HCT116 (cell line): ENCODE results near the gene FLCN. TPM values are rescaled to one million over a fixed set of nuclear protein-coding genes. Genes with fewer than 3 reads are reported as not detected.

Experiments used
- ATAC-seq: fragments of 200-7000 bp; cut with Tn5 transposase; 2 replicates; pipeline ENCODE4 v1.9.1; 2020; ENCODE audit warnings: mild to moderate bottlenecking, moderate library complexity
- BruUV-seq: library from RNA; stranded (reverse); fragments of 400-500 nt; replicated peaks from 2 replicates; lab custom pipeline; 2021; lab: Mats Ljungman, UMichigan
- CTCF ChIA-PET: fragments of 300-600 bp; sonication (Branson Sonifier 250); formaldehyde crosslinking; loops from one replicate; lab custom pipeline; 2021; ENCODE audit warnings: antibody characterized with exemption; lab: Charles Lee
- POLR2A ChIA-PET: fragments of 300-600, 350-600 bp; sonication (Branson Sonifier 250); formaldehyde crosslinking; loops from one replicate; lab custom pipeline; 2021; ENCODE audit warnings: antibody characterized with exemption; lab: Charles Lee
- RAD21 ChIA-PET, 2 experiments: fragments of 300-600 bp; sonication (Branson Sonifier 250); formaldehyde crosslinking; loops; one replicate each; lab custom pipeline; 2023; ENCODE audit warnings: low total read pairs in 2 of 2; ENCODE audit not compliant: uncharacterized antibody in 2 of 2, unreplicated experiment in 2 of 2, low non-redundant PET in 1 of 2; lab: Charles Lee
- DNase-seq: peaks from one replicate; pipeline ENCODE4 v3.0.0-alpha.2; 2010; ENCODE audit warnings: low read depth, low spot score
- H2AFZ ChIP-seq: fragments of 200-600 bp; shearing (Covaris generic), sonication (generic); 2 replicates; pipeline ENCODE4 v1.6.1; 2017; ENCODE audit warnings: low read depth, mixed run types, mixed read lengths, antibody characterized with exemption, low read length; ENCODE audit not compliant: poor library complexity, severe bottlenecking
- H3K27ac ChIP-seq: 2 replicates; pipeline ENCODE4 v1.5.1; 2012; ENCODE audit warnings: low read depth, low read length
- H3K27me3 ChIP-seq: fragments of 200-600 bp; sonication (generic); 2 replicates; pipeline ENCODE4 v1.6.1; 2016; ENCODE audit warnings: mixed run types, low read length, mixed read lengths; ENCODE audit not compliant: insufficient read depth
- H3K36me3 ChIP-seq, 2 experiments: fragments of 200-500 bp in 1 of 2; fragments of 200-600 bp in 1 of 2; sonication (Bioruptor generic) in 1 of 2; sonication (generic) in 1 of 2; 2 replicates each; pipeline versions ENCODE4 v1.5.1 to v1.6.1; 2014 to 2016; ENCODE audit warnings: low read length in 2 of 2, inconsistent platforms in 1 of 2, mixed read lengths in 1 of 2, mixed run types in 1 of 2; ENCODE audit not compliant: insufficient read depth in 2 of 2, control insufficient read depth in 1 of 2
- H3K4me1 ChIP-seq, 2 experiments: fragments of 200-600 bp in 1 of 2; sonication (generic) in 1 of 2; 2 replicates each; pipeline versions ENCODE4 v1.5.1 to v1.6.1; 2012 to 2017; ENCODE audit warnings: low read length in 2 of 2, inconsistent platforms in 1 of 2, mild to moderate bottlenecking in 1 of 2, mixed read lengths in 1 of 2, mixed run types in 1 of 2, moderate library complexity in 1 of 2; ENCODE audit not compliant: insufficient read depth in 2 of 2, control insufficient read depth in 1 of 2
- H3K4me2 ChIP-seq: fragments of 200-600 bp; sonication (generic); 2 replicates; pipeline ENCODE4 v1.6.1; 2017; ENCODE audit warnings: mixed run types, low read length, mixed read lengths
- H3K4me3 ChIP-seq, 2 experiments: fragments of 200-600 bp in 1 of 2; sonication (generic) in 1 of 2; replicated peaks in 1 of 2; 2 replicates each; pipeline ENCODE4 v1.5.1; 2011 to 2016; ENCODE audit warnings: low read length in 2 of 2, control low read depth in 1 of 2, low read depth in 1 of 2, mild to moderate bottlenecking in 1 of 2, mixed read lengths in 1 of 2, mixed run types in 1 of 2
- H3K79me2 ChIP-seq: fragments of 200-600 bp; sonication (generic); 2 replicates; pipeline ENCODE4 v1.6.1; 2017; ENCODE audit warnings: mild to moderate bottlenecking, mixed run types, low read length, moderate library complexity, mixed read lengths; ENCODE audit not compliant: insufficient read depth
- H3K9ac ChIP-seq: fragments of 200-600 bp; sonication (generic); 2 replicates; pipeline ENCODE4 v1.6.1; 2016; ENCODE audit warnings: low read length, mixed read lengths
- H3K9me2 ChIP-seq: fragments of 200-600 bp; sonication (generic), shearing (Covaris generic); 2 replicates; pipeline ENCODE4 v1.6.1; 2017; ENCODE audit warnings: mixed run types, mild to moderate bottlenecking, moderate library complexity; ENCODE audit not compliant: insufficient read depth
- H3K9me3 ChIP-seq, 2 experiments: fragments of 200-500 bp in 1 of 2; fragments of 200-600 bp in 1 of 2; sonication (Bioruptor generic) in 1 of 2; sonication (generic) in 1 of 2; 2 replicates each; pipeline ENCODE4 v1.6.1; 2014 to 2017; ENCODE audit warnings: low read length in 2 of 2, mixed read lengths in 2 of 2, inconsistent platforms in 1 of 2, low read depth in 1 of 2, mild to moderate bottlenecking in 1 of 2, mixed run types in 1 of 2, moderate library complexity in 1 of 2; ENCODE audit not compliant: control insufficient read depth in 1 of 2, insufficient read depth in 1 of 2
- H4K20me1 ChIP-seq: fragments of 200-600 bp; sonication (generic), shearing (Covaris generic); 2 replicates; pipeline ENCODE4 v1.6.1; 2017; ENCODE audit warnings: mixed run types, mild to moderate bottlenecking, moderate library complexity; ENCODE audit not compliant: insufficient read depth
- CEBPB ChIP-seq: IDR thresholded peaks from 2 replicates; pipeline ENCODE4 v1.6.1; 2012; ENCODE audit warnings: low read depth
- ELF1 ChIP-seq: IDR thresholded peaks from 2 replicates; pipeline ENCODE4 v1.6.1; 2012; ENCODE audit warnings: low read depth, borderline replicate concordance
- EZH2 ChIP-seq: fragments of 200-600 bp; sonication (generic); IDR thresholded peaks from 2 replicates; pipeline ENCODE4 v1.6.1; 2017; ENCODE audit warnings: antibody characterized with exemption, mixed run types
- EZH2phosphoT487 ChIP-seq: fragments of 200-600 bp; IDR thresholded peaks from 2 replicates; pipeline ENCODE4 v1.6.1; 2018; ENCODE audit warnings: antibody characterized with exemption, borderline replicate concordance
- FOSL1 ChIP-seq: IDR thresholded peaks from 2 replicates; pipeline ENCODE4 v1.6.1; 2012; ENCODE audit warnings: low read depth
- JUND ChIP-seq: IDR thresholded peaks from 2 replicates; pipeline ENCODE4 v1.6.1; 2012
- SIN3A ChIP-seq: IDR thresholded peaks from 2 replicates; pipeline ENCODE4 v1.6.1; 2012; ENCODE audit warnings: low read depth
- SRF ChIP-seq: IDR thresholded peaks from 2 replicates; pipeline ENCODE4 v1.6.1; 2012; ENCODE audit warnings: low read depth
- TCF7L2 ChIP-seq: IDR thresholded peaks from 2 replicates; pipeline ENCODE4 v1.7.0; 2011; ENCODE audit warnings: borderline replicate concordance, inconsistent platforms; ENCODE audit not compliant: insufficient read depth, insufficient read length; ENCODE audit errors: extremely low read depth
- YY1 ChIP-seq: IDR thresholded peaks from 2 replicates; pipeline ENCODE4 v1.6.1; 2011; ENCODE audit warnings: low read length, low read depth, moderate library complexity, mild to moderate bottlenecking; ENCODE audit not compliant: insufficient replicate concordance; ENCODE audit errors: extremely low read depth
- intact Hi-C: fragments of 100-400 bp; cut with micrococcal nuclease; formaldehyde crosslinking; loops from 2 replicates; pipeline ENCODE4 v1.10.0; 2022
- total RNA-seq: library from RNA; stranded (reverse); gene quantifications from one replicate; pipeline ENCODE4 v1.2.1, GENCODE V29; 2021; ENCODE audit not compliant: unreplicated experiment
- TF ChIP-seq, protein P1 (sequence below), 3 experiments: fragments of 200-600 bp in 1 of 3; sonication (generic) in 1 of 3; IDR thresholded peaks in 2 of 3; conservative IDR thresholded peaks in 1 of 3; 2 replicates each; pipeline ENCODE4 v1.5.1; 2012 to 2017; ENCODE audit warnings: low read depth in 2 of 3, low read length in 2 of 3, antibody characterized with exemption in 1 of 3, borderline replicate concordance in 1 of 3, control low read depth in 1 of 3, mild to moderate bottlenecking in 1 of 3, mixed read lengths in 1 of 3, mixed run types in 1 of 3, moderate library complexity in 1 of 3; ENCODE audit not compliant: insufficient read depth in 1 of 3
- TF ChIP-seq, protein P2 (sequence below): IDR thresholded peaks from 2 replicates; pipeline ENCODE4 v1.6.1; 2011; ENCODE audit warnings: mild to moderate bottlenecking, low read length, moderate library complexity; ENCODE audit not compliant: insufficient replicate concordance; ENCODE audit errors: extremely low read depth
- TF ChIP-seq, protein P3 (sequence below): IDR thresholded peaks from 2 replicates; pipeline ENCODE4 v1.6.1; 2012; ENCODE audit warnings: low read depth
- TF ChIP-seq, protein P4 (sequence below): IDR thresholded peaks from 2 replicates; pipeline ENCODE4 v1.6.1; 2012

The FLCN gene
- total RNA-seq, 1 experiment from 2014 or later = 23.7 TPM

DNA sequence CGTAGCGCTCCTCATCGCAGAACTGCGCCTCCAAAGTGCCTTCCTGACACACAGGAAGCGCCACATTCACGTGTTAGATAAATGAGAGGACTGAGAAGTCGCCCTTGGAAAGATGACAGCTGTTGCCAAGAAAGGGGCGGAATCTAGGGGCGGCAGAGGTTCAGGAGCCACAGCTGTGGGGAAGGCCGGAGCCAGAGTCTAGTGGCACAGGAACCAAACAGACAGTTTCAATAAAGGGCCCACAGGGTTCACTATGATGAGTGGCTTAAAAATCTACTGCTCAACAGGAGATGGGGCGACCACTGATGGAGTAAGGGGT, 4.7 kb downstream of the FLCN start:
- Histone ChIP-seq H3K36me3 (peaks cover 0 to 14% of the 10 kb centered on the region in 2 experiments; a peak in 3 of 4 replicates), H3K9me3 (no peaks in the 10 kb centered on the region), H3K27me3 (no peaks in the 10 kb centered on the region), H3K9me2 (no peaks in the 10 kb centered on the region), H4K20me1 (no peaks in the 10 kb centered on the region), H3K4me1 (peaks cover 6 to 14% of the 10 kb centered on the region in 2 experiments), H3K27ac (no peak overlapping the region), H3K79me2 (peaks cover 28% of the 10 kb centered on the region), H3K4me2 (no peak overlapping the region), H3K9ac (no peak overlapping the region), H2AFZ (no peak overlapping the region), H3K4me3 (no peak overlapping the region)
- DNase-seq = no peak
- ChIA-PET CTCF (no interaction called here), RAD21 (no interaction called here), POLR2A (no interaction called here)
- intact Hi-C loops = no loop called here
- TF ChIP-seq EZH2 (no peak), SRF (no peak), YY1 (no peak), TCF7L2 (no peak), JUND (no peak), CEBPB (no peak), EZH2phosphoT487 (no peak), FOSL1 (no peak), SIN3A (no peak), ELF1 (no peak)
- TF ChIP-seq, protein P1, sequence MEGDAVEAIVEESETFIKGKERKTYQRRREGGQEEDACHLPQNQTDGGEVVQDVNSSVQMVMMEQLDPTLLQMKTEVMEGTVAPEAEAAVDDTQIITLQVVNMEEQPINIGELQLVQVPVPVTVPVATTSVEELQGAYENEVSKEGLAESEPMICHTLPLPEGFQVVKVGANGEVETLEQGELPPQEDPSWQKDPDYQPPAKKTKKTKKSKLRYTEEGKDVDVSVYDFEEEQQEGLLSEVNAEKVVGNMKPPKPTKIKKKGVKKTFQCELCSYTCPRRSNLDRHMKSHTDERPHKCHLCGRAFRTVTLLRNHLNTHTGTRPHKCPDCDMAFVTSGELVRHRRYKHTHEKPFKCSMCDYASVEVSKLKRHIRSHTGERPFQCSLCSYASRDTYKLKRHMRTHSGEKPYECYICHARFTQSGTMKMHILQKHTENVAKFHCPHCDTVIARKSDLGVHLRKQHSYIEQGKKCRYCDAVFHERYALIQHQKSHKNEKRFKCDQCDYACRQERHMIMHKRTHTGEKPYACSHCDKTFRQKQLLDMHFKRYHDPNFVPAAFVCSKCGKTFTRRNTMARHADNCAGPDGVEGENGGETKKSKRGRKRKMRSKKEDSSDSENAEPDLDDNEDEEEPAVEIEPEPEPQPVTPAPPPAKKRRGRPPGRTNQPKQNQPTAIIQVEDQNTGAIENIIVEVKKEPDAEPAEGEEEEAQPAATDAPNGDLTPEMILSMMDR (IDR thresholded peaks at IDR 0.05 in 2 of 3, conservative IDR thresholded peaks at IDR 0.05 in 1 of 3; ENCODE audit: borderline replicate concordance in 1 of 3, insufficient read depth in 1 of 3, low read depth in 2 of 3, low read length in 2 of 3) = no peak
- TF ChIP-seq, protein P2, sequence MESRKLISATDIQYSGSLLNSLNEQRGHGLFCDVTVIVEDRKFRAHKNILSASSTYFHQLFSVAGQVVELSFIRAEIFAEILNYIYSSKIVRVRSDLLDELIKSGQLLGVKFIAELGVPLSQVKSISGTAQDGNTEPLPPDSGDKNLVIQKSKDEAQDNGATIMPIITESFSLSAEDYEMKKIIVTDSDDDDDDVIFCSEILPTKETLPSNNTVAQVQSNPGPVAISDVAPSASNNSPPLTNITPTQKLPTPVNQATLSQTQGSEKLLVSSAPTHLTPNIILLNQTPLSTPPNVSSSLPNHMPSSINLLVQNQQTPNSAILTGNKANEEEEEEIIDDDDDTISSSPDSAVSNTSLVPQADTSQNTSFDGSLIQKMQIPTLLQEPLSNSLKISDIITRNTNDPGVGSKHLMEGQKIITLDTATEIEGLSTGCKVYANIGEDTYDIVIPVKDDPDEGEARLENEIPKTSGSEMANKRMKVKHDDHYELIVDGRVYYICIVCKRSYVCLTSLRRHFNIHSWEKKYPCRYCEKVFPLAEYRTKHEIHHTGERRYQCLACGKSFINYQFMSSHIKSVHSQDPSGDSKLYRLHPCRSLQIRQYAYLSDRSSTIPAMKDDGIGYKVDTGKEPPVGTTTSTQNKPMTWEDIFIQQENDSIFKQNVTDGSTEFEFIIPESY = no peak
- TF ChIP-seq, protein P3, sequence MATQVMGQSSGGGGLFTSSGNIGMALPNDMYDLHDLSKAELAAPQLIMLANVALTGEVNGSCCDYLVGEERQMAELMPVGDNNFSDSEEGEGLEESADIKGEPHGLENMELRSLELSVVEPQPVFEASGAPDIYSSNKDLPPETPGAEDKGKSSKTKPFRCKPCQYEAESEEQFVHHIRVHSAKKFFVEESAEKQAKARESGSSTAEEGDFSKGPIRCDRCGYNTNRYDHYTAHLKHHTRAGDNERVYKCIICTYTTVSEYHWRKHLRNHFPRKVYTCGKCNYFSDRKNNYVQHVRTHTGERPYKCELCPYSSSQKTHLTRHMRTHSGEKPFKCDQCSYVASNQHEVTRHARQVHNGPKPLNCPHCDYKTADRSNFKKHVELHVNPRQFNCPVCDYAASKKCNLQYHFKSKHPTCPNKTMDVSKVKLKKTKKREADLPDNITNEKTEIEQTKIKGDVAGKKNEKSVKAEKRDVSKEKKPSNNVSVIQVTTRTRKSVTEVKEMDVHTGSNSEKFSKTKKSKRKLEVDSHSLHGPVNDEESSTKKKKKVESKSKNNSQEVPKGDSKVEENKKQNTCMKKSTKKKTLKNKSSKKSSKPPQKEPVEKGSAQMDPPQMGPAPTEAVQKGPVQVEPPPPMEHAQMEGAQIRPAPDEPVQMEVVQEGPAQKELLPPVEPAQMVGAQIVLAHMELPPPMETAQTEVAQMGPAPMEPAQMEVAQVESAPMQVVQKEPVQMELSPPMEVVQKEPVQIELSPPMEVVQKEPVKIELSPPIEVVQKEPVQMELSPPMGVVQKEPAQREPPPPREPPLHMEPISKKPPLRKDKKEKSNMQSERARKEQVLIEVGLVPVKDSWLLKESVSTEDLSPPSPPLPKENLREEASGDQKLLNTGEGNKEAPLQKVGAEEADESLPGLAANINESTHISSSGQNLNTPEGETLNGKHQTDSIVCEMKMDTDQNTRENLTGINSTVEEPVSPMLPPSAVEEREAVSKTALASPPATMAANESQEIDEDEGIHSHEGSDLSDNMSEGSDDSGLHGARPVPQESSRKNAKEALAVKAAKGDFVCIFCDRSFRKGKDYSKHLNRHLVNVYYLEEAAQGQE = no peak
- TF ChIP-seq, protein P4, sequence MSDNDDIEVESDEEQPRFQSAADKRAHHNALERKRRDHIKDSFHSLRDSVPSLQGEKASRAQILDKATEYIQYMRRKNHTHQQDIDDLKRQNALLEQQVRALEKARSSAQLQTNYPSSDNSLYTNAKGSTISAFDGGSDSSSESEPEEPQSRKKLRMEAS = no peak
- no peak for ATAC-seq
- BruUV-seq = no TSS peak
